Erythroblast (primary cell): ENCODE measurements around the gene MBOAT1.

Source experiments
- DNase-seq, 2 experiments: peaks; one replicate each; lab custom pipeline; 2025; lab: John Stamatoyannopoulos, UW
- GATA1 ChIP-seq: IDR thresholded peaks from 2 replicates; pipeline ENCODE4 v1.6.1; 2011; ENCODE audit warnings: low read depth, mild to moderate bottlenecking, control low read depth, low read length, moderate library complexity
- POLR2A ChIP-seq: IDR thresholded peaks from 2 replicates; pipeline ENCODE4 v1.6.1; 2011; ENCODE audit warnings: mild to moderate bottlenecking, low read length

MBOAT1 gene

GRCh38 chr6:20221421-20221820, 9.2 kb upstream of the MBOAT1 start:
- TF ChIP-seq GATA1 (no peak), POLR2A (no peak)
- no peak for DNase-seq

- TF ChIP-seq POLR2A (no peak), GATA1 (no peak)
- DNase-seq = no peak
Observed at GRCh38 chr6:20220359-20220758, 8.1 kb upstream of the MBOAT1 start.

GRCh38 chr6:20217891-20218290, 5.6 kb upstream of the MBOAT1 start:
- TF ChIP-seq POLR2A = no peak
- no peak for TF ChIP-seq GATA1
- DNase-seq = no peak

- peak in 1 of 2 experiments; percentile 17 for DNase-seq
- TF ChIP-seq GATA1 = no peak
- TF ChIP-seq POLR2A = no peak
Observed at GRCh38 chr6:20217324-20217855, 5.1 kb upstream of the MBOAT1 start.

- TF ChIP-seq GATA1 = no peak
- no peak for TF ChIP-seq POLR2A
- DNase-seq = peak in 1 of 2 experiments; percentile 31
Observed at GRCh38 chr6:20215310-20215709, 3.0 kb upstream of the MBOAT1 start.

GRCh38 chr6:20213271-20213798, 1.1 kb upstream of the MBOAT1 start:
- DNase-seq = peak; percentile 62 to 83
- TF ChIP-seq POLR2A = peak; percentile 30
- TF ChIP-seq GATA1 = no peak

- DNase-seq = peak; percentile 74 to 78
Observed at GRCh38 chr6:20211941-20212391, 303 bp downstream of the MBOAT1 start.

GRCh38 chr6:20211037-20211940, 980 bp downstream of the MBOAT1 start:
- DNase-seq = peak; percentile 44 to 60
- no peak for TF ChIP-seq GATA1
- TF ChIP-seq POLR2A = peak; percentile 55

More at GRCh38 chr6:20211941-20212391, 303 bp downstream of the MBOAT1 start:
- TF ChIP-seq POLR2A (no peak), GATA1 (no peak)

GRCh38 chr6:20210158-20210557, 2.1 kb downstream of the MBOAT1 start:
- DNase-seq = no peak
- no peak for TF ChIP-seq GATA1
- no peak for TF ChIP-seq POLR2A

- TF ChIP-seq GATA1 (no peak), POLR2A (peak; percentile 13)
- peak in 1 of 2 experiments; percentile 3 for DNase-seq
Observed at GRCh38 chr6:20208687-20209378, 3.4 kb downstream of the MBOAT1 start.

GRCh38 chr6:20207088-20207418, 5.2 kb downstream of the MBOAT1 start:
- TF ChIP-seq POLR2A (no peak), GATA1 (no peak)
- no peak for DNase-seq

- peak in 1 of 2 experiments; percentile 25 for DNase-seq
- no peak for TF ChIP-seq GATA1
- no peak for TF ChIP-seq POLR2A
Observed at GRCh38 chr6:20205722-20206161, 6.5 kb downstream of the MBOAT1 start.

GRCh38 chr6:20204512-20204894, 7.8 kb downstream of the MBOAT1 start:
- DNase-seq = no peak
- TF ChIP-seq POLR2A = no peak
- TF ChIP-seq GATA1 = no peak
